H1 (cell line): Measurements from ENCODE around the gene CPNE4. TPM values are rescaled to one million over a fixed set of nuclear protein-coding genes. Genes with fewer than 3 reads are reported as not detected.
A peak's percentile ranks its signal among the peaks of the same experiment; 100 is the strongest.

Source experiments
- CTCF ChIA-PET: fragments of 300-600 bp; sonication (Branson Sonifier 250); formaldehyde crosslinking; loops from one replicate; lab custom pipeline; 2021; ENCODE audit not compliant: partially characterized antibody; lab: Charles Lee
- POLR2A ChIA-PET: fragments of 300-600 bp; sonication (Branson Sonifier 250); formaldehyde crosslinking; loops from one replicate; lab custom pipeline; 2021; ENCODE audit warnings: inconsistent platforms; ENCODE audit not compliant: partially characterized antibody; lab: Charles Lee
- DNase-seq, 2 experiments: peaks; one replicate each; pipeline versions ENCODE4 v3.0.0 to v3.0.0-alpha.2; 2010 to 2022; ENCODE audit warnings: low spot score in 2 of 2, low read depth in 1 of 2, mixed read lengths in 1 of 2
- FAIRE-seq: peaks from 2 replicates; lab custom pipeline; 2011; peaks lifted over from hg19 to GRCh38; lab: Jason Lieb, UNC
- H2AFZ ChIP-seq: 2 replicates; pipeline ENCODE4 v1.8.1; 2012; ENCODE audit warnings: low read length, inconsistent platforms
- H2AK5ac ChIP-seq: 2 replicates; pipeline ENCODE4 v1.6.1; 2013; ENCODE audit warnings: low read depth, low read length
- H2BK120ac ChIP-seq: replicated peaks from 2 replicates; pipeline ENCODE3; 2013; ENCODE audit warnings: low read depth, low read length, inconsistent platforms
- H2BK12ac ChIP-seq: 2 replicates; pipeline ENCODE4 v1.6.1; 2013; ENCODE audit warnings: low read depth, low read length
- H2BK15ac ChIP-seq: 2 replicates; pipeline ENCODE4 v1.6.1; 2013; ENCODE audit warnings: low read length
- H2BK20ac ChIP-seq: 2 replicates; pipeline ENCODE4 v1.6.1; 2013; ENCODE audit warnings: low read length
- H2BK5ac ChIP-seq: 2 replicates; pipeline ENCODE4 v1.6.1; 2013; ENCODE audit warnings: low read depth, low read length
- H3K14ac ChIP-seq: 2 replicates; pipeline ENCODE4 v1.6.1; 2013; ENCODE audit warnings: inconsistent platforms; ENCODE audit not compliant: insufficient read length
- H3K18ac ChIP-seq: 2 replicates; pipeline ENCODE4 v1.6.1; 2013; ENCODE audit warnings: low read length; ENCODE audit errors: extremely low read depth
- H3K23ac ChIP-seq: 2 replicates; pipeline ENCODE4 v1.6.1; 2013; ENCODE audit warnings: inconsistent platforms; ENCODE audit not compliant: insufficient read length
- H3K23me2 ChIP-seq: 2 replicates; pipeline ENCODE4 v1.6.1; 2013; ENCODE audit warnings: low read depth, low read length
- H3K27ac ChIP-seq: 2 replicates; pipeline ENCODE4 v1.6.1; 2011; ENCODE audit warnings: low read depth, low read length, inconsistent platforms
- H3K27me3 ChIP-seq, 4 experiments: replicated peaks in 1 of 4; 1 replicate in 1 of 4; 2 replicates in 3 of 4; pipeline versions ENCODE4 v1.6.1 to v1.8.1; 2011 to 2013; ENCODE audit warnings: low read length in 3 of 4, mild to moderate bottlenecking in 3 of 4, inconsistent platforms in 2 of 4, mixed read lengths in 2 of 4, moderate library complexity in 1 of 4; ENCODE audit not compliant: control insufficient read depth in 3 of 4, insufficient read depth in 3 of 4; ENCODE audit errors: extremely low read depth in 1 of 4
- H3K36me3 ChIP-seq, 4 experiments: 2 replicates each; pipeline versions ENCODE4 v1.6.1 to v1.8.1; 2011 to 2013; ENCODE audit warnings: mild to moderate bottlenecking in 4 of 4, low read length in 3 of 4, moderate library complexity in 2 of 4, control low read depth in 1 of 4, inconsistent platforms in 1 of 4; ENCODE audit not compliant: insufficient read depth in 4 of 4, control insufficient read depth in 2 of 4
- H3K4ac ChIP-seq: replicated peaks from 2 replicates; pipeline ENCODE3; 2013; ENCODE audit warnings: low read length, low read depth, mixed read lengths, inconsistent platforms; ENCODE audit not compliant: insufficient read length
- H3K4me1 ChIP-seq, 4 experiments: replicated peaks in 1 of 4; 1 replicate in 1 of 4; 2 replicates in 3 of 4; pipeline versions ENCODE4 v1.6.1 to v1.8.1; 2011 to 2013; ENCODE audit warnings: low read length in 3 of 4, inconsistent platforms in 2 of 4, mixed read lengths in 1 of 4; ENCODE audit not compliant: insufficient read depth in 4 of 4, control insufficient read depth in 3 of 4
- H3K4me2 ChIP-seq, 2 experiments: 2 replicates each; pipeline versions ENCODE4 v1.6.1 to v1.8.1; 2011 to 2013; ENCODE audit warnings: low read depth in 2 of 2, low read length in 2 of 2, control low read depth in 1 of 2, inconsistent platforms in 1 of 2, mild to moderate bottlenecking in 1 of 2; ENCODE audit not compliant: insufficient read depth in 1 of 2
- H3K4me3 ChIP-seq, 4 experiments: fragments of 200-600, 300-600 bp in 1 of 4; sonication (generic), shearing (Covaris generic), sonication (Bioruptor Twin) in 1 of 4; 2 replicates each; pipeline versions ENCODE4 v1.5.1 to v1.8.1; 2011 to 2016; ENCODE audit warnings: low read length in 4 of 4, low read depth in 3 of 4, control low read depth in 2 of 4, inconsistent platforms in 2 of 4, mild to moderate bottlenecking in 2 of 4, mixed read lengths in 1 of 4, moderate library complexity in 1 of 4; ENCODE audit not compliant: insufficient read depth in 2 of 4; ENCODE audit errors: extremely low read depth in 1 of 4
- H3K56ac ChIP-seq: replicated peaks from 2 replicates; pipeline ENCODE3; 2013; ENCODE audit warnings: low read depth, mild to moderate bottlenecking, mixed read lengths, low read length, inconsistent platforms; ENCODE audit not compliant: insufficient read length
- H3K79me1 ChIP-seq: 2 replicates; pipeline ENCODE4 v1.6.1; 2013; ENCODE audit warnings: low read depth, low read length, control low read depth
- H3K79me2 ChIP-seq, 2 experiments: 2 replicates each; pipeline versions ENCODE4 v1.6.1 to v1.8.1; 2012 to 2013; ENCODE audit warnings: low read length in 2 of 2, mild to moderate bottlenecking in 2 of 2, inconsistent platforms in 1 of 2; ENCODE audit not compliant: insufficient read depth in 2 of 2, control insufficient read depth in 1 of 2
- H3K9ac ChIP-seq, 4 experiments: replicated peaks in 1 of 4; 1 replicate in 1 of 4; 2 replicates in 3 of 4; pipeline versions ENCODE4 v1.6.1 to v1.8.1; 2011 to 2013; ENCODE audit warnings: low read depth in 3 of 4, low read length in 3 of 4, control low read depth in 2 of 4, mild to moderate bottlenecking in 2 of 4, moderate library complexity in 2 of 4, inconsistent platforms in 1 of 4; ENCODE audit errors: extremely low read depth in 1 of 4
- H3K9me3 ChIP-seq, 2 experiments: 2 replicates each; pipeline versions ENCODE4 v1.6.1 to v1.8.1; 2012 to 2013; ENCODE audit warnings: mild to moderate bottlenecking in 2 of 2, moderate library complexity in 2 of 2, control low read depth in 1 of 2, inconsistent platforms in 1 of 2, low read depth in 1 of 2, low read length in 1 of 2, mixed read lengths in 1 of 2; ENCODE audit not compliant: insufficient read depth in 2 of 2
- H4K20me1 ChIP-seq, 2 experiments: replicated peaks in 1 of 2; 2 replicates each; pipeline versions ENCODE3 to v1.8.1; 2011 to 2013; ENCODE audit warnings: inconsistent platforms in 2 of 2, low read length in 2 of 2, mild to moderate bottlenecking in 1 of 2; ENCODE audit not compliant: insufficient read depth in 2 of 2, control insufficient read depth in 1 of 2
- H4K5ac ChIP-seq: 2 replicates; pipeline ENCODE4 v1.6.1; 2013; ENCODE audit warnings: low read length, low read depth, mixed read lengths, inconsistent platforms; ENCODE audit not compliant: insufficient read length
- H4K8ac ChIP-seq: 2 replicates; pipeline ENCODE4 v1.8.0; 2013; ENCODE audit warnings: mild to moderate bottlenecking, moderate library complexity, low read length, inconsistent platforms; ENCODE audit not compliant: insufficient read depth; ENCODE audit errors: extremely low read depth
- H4K91ac ChIP-seq: replicated peaks from 2 replicates; pipeline ENCODE3; 2013; ENCODE audit warnings: low read length, mixed read lengths, inconsistent platforms; ENCODE audit not compliant: insufficient read length
- E2F6 ChIP-seq: IDR thresholded peaks from 2 replicates; pipeline ENCODE4 v1.6.1; 2012; ENCODE audit warnings: inconsistent platforms
- JUN ChIP-seq: IDR thresholded peaks from 2 replicates; pipeline ENCODE4 v1.6.1; 2011; ENCODE audit warnings: low read depth, mild to moderate bottlenecking, improper control_type of control experiment, low read length
- JUND ChIP-seq: IDR thresholded peaks from 2 replicates; pipeline ENCODE4 v1.6.1; 2011; ENCODE audit warnings: mild to moderate bottlenecking, improper control_type of control experiment, low read length
- WGBS, 2 experiments: shearing (Covaris generic) in 1 of 2; methylation state at CpG; one replicate each; pipeline versions ENCODE4 v1.1.6 to v1.1.7; 2013 to 2015; ENCODE audit warnings: low lambda C conversion rate in 2 of 2, mixed read lengths in 2 of 2, inconsistent platforms in 1 of 2, low coverage in 1 of 2, missing lambda C conversion rate in 1 of 2; ENCODE audit not compliant: insufficient replicate concordance in 2 of 2, insufficient coverage in 1 of 2, insufficient read length in 1 of 2; ENCODE audit errors: extremely low coverage in 1 of 2, missing lambda C conversion rate in 1 of 2; 5-methylcytosine and 5-hydroxymethylcytosine counted together
- polyA plus RNA-seq, 7 experiments: library from polyadenylated mRNA; depleted of rRNA in 3 of 7; stranded (reverse) in 5 of 7; unstranded in 2 of 7; fragments of >200 nt in 5 of 7; fragments of 200-250 nt in 2 of 7; gene quantifications; 1 replicate in 5 of 7; 2 replicates in 1 of 7; 4 replicates in 1 of 7; pipeline versions ENCODE4 v1.2.1 to v1.2.3, GENCODE V29; 2011 to 2013; ENCODE audit warnings: missing spikeins in 2 of 7, mixed read lengths in 2 of 7
- total RNA-seq: library from RNA; stranded (reverse); fragmentation: NEBNext Ultra II Directional; extraction: Animal tissue kit (Norgen Biotek cat#: 25700); gene quantifications from 2 replicates; pipeline ENCODE4 v1.2.1, GENCODE V29; 2021

The CPNE4 gene
- total and polyA plus RNA-seq, 2 of the 8 experiments (the other 6 are each of a cell fraction or from before 2014, with no cell fraction given) = 0.82 to 3.8 TPM

DNA sequence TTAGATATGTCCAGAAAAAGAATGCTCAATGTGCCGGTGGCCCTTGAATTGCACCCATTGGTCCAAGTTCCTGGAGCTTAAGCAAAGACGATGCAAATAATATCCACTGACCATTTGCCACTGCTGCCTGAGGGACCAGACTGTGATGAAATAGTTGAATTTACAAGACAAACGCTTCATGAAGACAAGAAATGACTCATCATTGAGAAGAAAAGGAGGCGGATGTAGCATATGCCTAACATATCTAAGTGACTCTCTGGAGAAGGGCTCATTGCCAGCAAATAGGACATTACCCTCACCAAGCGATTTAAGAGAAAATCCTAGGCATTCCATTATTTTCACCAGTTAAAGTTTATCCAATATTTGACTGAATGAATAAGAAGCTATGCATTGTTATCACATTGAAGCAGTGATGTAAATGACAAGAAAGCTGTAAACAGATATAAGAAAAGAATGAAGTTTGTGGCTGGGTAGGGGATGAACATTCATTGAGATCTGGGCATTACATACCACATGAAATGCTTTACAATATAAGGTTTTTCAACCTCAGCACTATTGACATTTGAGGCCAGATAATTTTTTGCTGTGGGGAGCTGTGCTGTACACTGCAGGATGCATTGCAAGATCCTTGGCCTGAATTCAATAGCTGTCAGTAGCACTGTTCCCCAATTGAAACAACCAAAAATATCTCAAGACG lies 48.9 kb upstream of the CPNE4 start:
- no peaks in the 10 kb centered on the region for H4K20me1 ChIP-seq
- no peak overlapping the region for H3K9ac ChIP-seq
- H3K56ac ChIP-seq = no peak overlapping the region
- WGBS, 2 experiments = 68% methylated on average over 6 of the region's 6 CpGs; no CpG with 5 or more reads in 1 of the 2 experiments
- no peak overlapping the region for H3K4me3 ChIP-seq
- H3K36me3 ChIP-seq = no peaks in the 10 kb centered on the region
- no peak overlapping the region for H3K4me2 ChIP-seq
- H3K23ac ChIP-seq = no peak overlapping the region
- no peak overlapping the region for H2BK15ac ChIP-seq
- H3K27me3 ChIP-seq = no peaks in the 10 kb centered on the region
- H2AK5ac ChIP-seq = no peak overlapping the region
- H3K23me2 ChIP-seq = no peaks in the 10 kb centered on the region
- H2BK20ac ChIP-seq = no peak overlapping the region
- no peak overlapping the region for H2BK120ac ChIP-seq
- no peak overlapping the region for H3K27ac ChIP-seq
- no peak overlapping the region for H4K91ac ChIP-seq
- POLR2A ChIA-PET = interaction anchor here (0.6 kb wide), 1 partner anchor 1336 kb away, joined by 3 read pairs; no protein-coding TSS in a partner anchor
- H4K5ac ChIP-seq = no peak overlapping the region
- no peak overlapping the region for H2AFZ ChIP-seq
- no peaks in the 10 kb centered on the region for H3K79me2 ChIP-seq
- FAIRE-seq (no peak), DNase-seq (no peak)
- no peak overlapping the region for H3K14ac ChIP-seq
- no peak overlapping the region for H3K18ac ChIP-seq
- no peak overlapping the region for H2BK12ac ChIP-seq
- no peak overlapping the region for H4K8ac ChIP-seq
- no peak overlapping the region for H3K4ac ChIP-seq
- no peak overlapping the region for H2BK5ac ChIP-seq
- CTCF ChIA-PET = interaction anchor here (0.7 to 1.4 kb wide), 5 partner anchors 17 to 282 kb away, joined by 3 to 6 read pairs (median 3); no protein-coding TSS in a partner anchor
- peak; percentile 76; the same call in 1 of the 2 replicates for TF ChIP-seq JUND
- 0 out of 2 replicates have a peak, but pooled peaks have one; percentile 17 for TF ChIP-seq JUN
- no peak for TF ChIP-seq E2F6
- no peaks in the 10 kb centered on the region for H3K9me3 ChIP-seq
- no peaks in the 10 kb centered on the region for H3K4me1 ChIP-seq
- H3K79me1 ChIP-seq = no peaks in the 10 kb centered on the region
